SK-N-MC (cell line): ENCODE data around the gene DNAH12.

Source experiments
- EZH2 ChIP-seq: fragments of 200-600 bp; sonication (generic); IDR thresholded peaks from one replicate; pipeline ENCODE4 v1.6.1; 2017; ENCODE audit warnings: antibody characterized with exemption
- FOXP2 ChIP-seq: optimal IDR thresholded peaks from 2 replicates; pipeline ENCODE3; 2011; ENCODE audit warnings: mild to moderate bottlenecking, moderate library complexity; ENCODE audit not compliant: insufficient read depth; ENCODE audit errors: extremely low read length, control extremely low read depth
- POLR2AphosphoS5 ChIP-seq: IDR thresholded peaks from 2 replicates; pipeline ENCODE4 v1.6.1; 2012; ENCODE audit warnings: mild to moderate bottlenecking, low read depth, low read length, borderline replicate concordance

DNA sequence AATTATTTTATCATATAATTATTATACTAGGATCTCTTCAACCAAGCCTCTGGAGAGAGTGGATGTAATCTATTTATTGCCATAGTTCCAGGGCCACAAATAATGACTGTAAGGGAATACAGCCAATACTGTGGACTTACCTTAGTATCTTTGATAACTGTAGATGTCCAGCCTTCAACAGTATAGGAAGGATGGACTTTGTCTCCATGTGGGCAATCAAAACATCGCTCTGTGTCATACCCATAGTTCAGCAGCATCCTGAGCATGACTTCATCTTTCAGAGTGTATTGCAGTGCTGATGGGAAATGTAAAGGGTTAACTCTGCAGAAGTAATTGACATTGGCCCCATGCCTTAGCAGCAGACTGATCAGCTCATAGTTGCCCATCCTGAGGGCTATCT, 265.9 kb downstream of the DNAH12 start:
- TF ChIP-seq POLR2AphosphoS5 (no peak), EZH2 (no peak), FOXP2 (no peak)
